Esophagus muscularis mucosa (tissue), 4 donors: ENCODE measurements around the gene PDK2. TPM values are rescaled to one million over a fixed set of nuclear protein-coding genes. Genes with fewer than 3 reads are reported as not detected.

ENCODE experiments used
- DNase-seq: peaks from one replicate; pipeline ENCODE4 v3.0.0-alpha.2; 2017; ENCODE audit errors: extremely low spot score
- H3K27ac ChIP-seq, 4 donors: fragments of 200-600 bp; sonication (generic); replicated peaks in 1 of 4; 1 replicate in 3 of 4; 2 replicates in 1 of 4; pipeline ENCODE4 v1.5.1; 2016 to 2019; ENCODE audit warnings: mild to moderate bottlenecking in 1 of 4
- H3K27me3 ChIP-seq, 4 donors: fragments of 200-600 bp; sonication (generic); one replicate each; pipeline versions ENCODE4 v1.5.1 to v1.6.0; 2016 to 2019
- H3K36me3 ChIP-seq, 4 donors: fragments of 200-600 bp; sonication (generic); one replicate each; pipeline ENCODE4 v1.5.1; 2016 to 2019
- H3K4me1 ChIP-seq, 4 donors: fragments of 200-600 bp; sonication (generic); one replicate each; pipeline ENCODE4 v1.5.1; 2016 to 2019
- H3K4me3 ChIP-seq, 4 donors: fragments of 200-600 bp; sonication (generic); 1 replicate in 2 of 4; 2 replicates in 2 of 4; pipeline ENCODE4 v1.5.1; 2016 to 2019; ENCODE audit warnings: mild to moderate bottlenecking in 4 of 4, moderate library complexity in 1 of 4
- H3K9me3 ChIP-seq, 4 donors: fragments of 200-600 bp; sonication (generic); 1 replicate in 3 of 4; 2 replicates in 1 of 4; pipeline ENCODE4 v1.5.1; 2016 to 2019
- CTCF ChIP-seq, 3 experiments: fragments of 200-600 bp in 2 of 3; fragments of 450-650 bp in 1 of 3; sonication (generic) in 2 of 3; IDR thresholded peaks; one replicate each; pipeline ENCODE4 v1.5.1; 2017 to 2019; ENCODE audit warnings: antibody characterized with exemption in 3 of 3, mild to moderate bottlenecking in 2 of 3, moderate library complexity in 1 of 3
- EP300 ChIP-seq: sonication (generic); formaldehyde crosslinking; IDR thresholded peaks from one replicate; pipeline ENCODE4 v1.6.1; 2017; ENCODE audit warnings: antibody characterized with exemption
- POLR2A ChIP-seq: fragments of 450-650 bp; IDR thresholded peaks from one replicate; pipeline ENCODE4 v1.6.1; 2017; ENCODE audit warnings: antibody characterized with exemption, moderate library complexity, mild to moderate bottlenecking, low read depth
- POLR2AphosphoS5 ChIP-seq, 2 donors: sonication (generic); formaldehyde crosslinking; IDR thresholded peaks; one replicate each; pipeline ENCODE4 v1.6.1; 2017; ENCODE audit warnings: antibody characterized with exemption in 2 of 2
- WGBS: methylation state at CpG from one replicate; pipeline ENCODE4 v1.1.5; 2018; 5-methylcytosine and 5-hydroxymethylcytosine counted together
- intact Hi-C: fragments of 100-400 bp; cut with DNase I; formaldehyde crosslinking; loops from one replicate; pipeline ENCODE4 v1.15.1; 2023
- total RNA-seq, 4 donors: library from RNA; depleted of rRNA; stranded (reverse); fragments of >200 nt; gene quantifications; one replicate each; pipeline versions ENCODE4 v1.1.0 to v1.2.1, GENCODE V29; 2016

PDK2 gene
- total RNA-seq, 4 donors from 2014 or later: 31.6 to 118 (median 61.4) TPM

DNA sequence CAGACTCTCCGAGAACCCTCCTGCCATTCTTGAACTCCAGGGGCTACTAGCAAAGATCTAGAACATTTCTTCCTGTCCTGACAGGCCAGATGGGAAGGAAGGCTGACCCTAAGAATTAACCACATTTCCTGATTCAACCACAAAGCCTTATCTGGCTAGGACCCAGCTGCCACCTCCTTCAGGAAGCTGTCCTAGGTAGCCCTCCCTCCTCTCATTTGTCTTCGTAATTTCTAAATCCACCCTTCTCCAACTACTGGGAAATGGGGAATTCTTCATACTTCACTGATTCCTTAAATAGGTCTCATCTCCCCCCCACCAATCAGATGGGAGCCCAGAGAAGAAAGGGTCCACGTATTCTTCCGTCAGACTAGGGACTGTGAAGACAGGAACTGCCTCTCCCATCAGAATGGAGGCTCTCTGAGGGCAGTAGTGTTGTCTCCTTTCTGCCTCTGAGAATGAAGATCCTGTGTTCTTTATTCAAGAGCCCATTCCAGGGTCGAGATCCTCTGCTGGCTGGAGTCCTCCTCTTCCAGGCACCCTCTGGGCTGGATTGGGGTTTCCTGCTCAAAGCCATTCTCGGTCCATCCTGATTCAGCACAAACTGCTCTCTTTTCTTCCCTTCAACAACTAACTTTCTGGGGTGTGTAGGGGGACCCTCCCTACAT, 32.7 kb downstream of the PDK2 start:
- 70% methylated on average over 6 of the region's 6 CpGs for WGBS
- Histone ChIP-seq H3K27ac (no peak overlapping the region), H3K4me1 (peaks cover 31 to 46% (median 42%) of the 10 kb centered on the region in 4 donors), H3K27me3 (peaks cover 0 to 18% (median 4%) of the 10 kb centered on the region in 4 donors), H3K4me3 (no peak overlapping the region), H3K9me3 (no peaks in the 10 kb centered on the region), H3K36me3 (no peaks in the 10 kb centered on the region)
- intact Hi-C loops: no loop called here
- DNase-seq: no peak
- no peak for TF ChIP-seq CTCF (IDR thresholded peaks at IDR 0.05)
- TF ChIP-seq EP300: no peak
- TF ChIP-seq POLR2AphosphoS5 (IDR thresholded peaks at IDR 0.05): no peak
- no peak for TF ChIP-seq POLR2A

- DNase-seq: no peak
- Histone ChIP-seq H3K4me1 (peaks cover 37 to 47% (median 45%) of the 10 kb centered on the region in 4 donors), H3K4me3 (peak overlapping the region; percentile 54 to 68 (median 60)), H3K9me3 (no peaks in the 10 kb centered on the region), H3K36me3 (no peaks in the 10 kb centered on the region), H3K27me3 (peaks cover 0 to 18% (median 4%) of the 10 kb centered on the region in 4 donors), H3K27ac (peak overlapping the region in 2 of 4 donors; percentile 18 to 28)
- intact Hi-C loops: no loop called here
- TF ChIP-seq POLR2A (no peak), EP300 (no peak), CTCF (IDR thresholded peaks at IDR 0.05) (no peak), POLR2AphosphoS5 (IDR thresholded peaks at IDR 0.05) (no peak)
- WGBS: 34% methylated on average over 29 of the region's 32 CpGs
These were observed 33.5 kb downstream of the PDK2 start for GRCh38 chr17:50128441-50129352.

- peaks cover 0 to 18% (median 4%) of the 10 kb centered on the region in 4 donors for H3K27me3 ChIP-seq
- H3K36me3 ChIP-seq: peaks cover 0 to 5% (median 4%) of the 10 kb centered on the region in 4 donors
- H3K27ac ChIP-seq: peak overlapping the region in 2 of 4 donors; percentile 18 to 28
- H3K9me3 ChIP-seq: no peaks in the 10 kb centered on the region
- intact Hi-C loops: no loop called here
- peaks cover 35 to 49% (median 48%) of the 10 kb centered on the region in 4 donors for H3K4me1 ChIP-seq
- no peak for DNase-seq
- peak overlapping the region; percentile 54 to 68 (median 60) for H3K4me3 ChIP-seq
- WGBS: 3% methylated on average over 6 of the region's 31 CpGs
- no peak for TF ChIP-seq CTCF (IDR thresholded peaks at IDR 0.05)
- no peak for TF ChIP-seq POLR2AphosphoS5 (IDR thresholded peaks at IDR 0.05)
- TF ChIP-seq POLR2A: no peak
- no peak for TF ChIP-seq EP300
These were observed 34.2 kb downstream of the PDK2 start for GRCh38 chr17:50129353-50129727.

DNA sequence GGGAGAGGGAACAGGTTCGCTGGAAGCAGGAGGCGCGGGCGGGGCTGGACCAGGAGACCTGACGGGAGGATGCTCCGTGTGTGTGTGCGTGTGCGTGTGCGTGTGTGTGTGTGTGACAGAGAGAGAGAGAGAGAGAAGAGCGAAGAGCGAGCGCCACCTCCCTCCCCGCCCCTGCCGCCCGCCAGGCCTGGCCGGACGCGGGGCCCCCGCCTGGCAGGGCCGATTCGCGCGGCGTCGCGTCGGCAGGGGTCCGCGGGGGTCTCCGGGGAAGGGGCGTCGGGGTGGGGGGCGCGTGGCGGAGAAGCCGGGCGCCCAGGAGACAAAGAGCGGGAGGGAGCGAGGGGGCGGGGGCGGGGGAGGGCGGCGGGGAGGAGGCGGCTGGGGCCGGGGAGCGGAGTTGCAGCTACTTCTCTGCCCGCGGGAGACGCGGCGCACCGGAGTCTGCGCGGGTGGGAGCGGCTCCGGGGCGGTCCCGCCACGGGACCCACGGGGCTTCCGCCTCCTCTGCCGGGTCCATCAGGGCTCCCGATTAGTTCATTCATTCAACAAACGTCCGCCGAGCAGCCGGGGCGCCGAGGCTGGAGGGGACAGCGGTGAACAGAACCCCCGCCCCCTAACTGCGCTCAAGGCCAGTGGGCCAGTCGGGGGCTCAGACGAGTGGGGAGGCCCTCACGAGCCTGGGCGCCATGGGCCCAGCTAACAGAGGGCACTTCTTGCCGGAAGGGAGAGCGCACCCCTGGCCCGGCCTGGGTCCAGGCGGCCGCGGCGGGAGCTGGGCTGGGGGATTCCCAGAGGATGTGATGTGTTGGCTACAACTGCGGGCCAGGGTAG, 34.8 kb downstream of the PDK2 start, which contains the start of gene SAMD14:
TSS of gene SAMD14 (minus strand) at position 433 of the 831 bp plus-strand sequence. CDS start 5,201 bp downstream, outside the sequence.
- intact Hi-C loops: no loop called here
- H3K36me3 ChIP-seq: peaks cover 3 to 11% (median 10%) of the 10 kb centered on the region in 4 donors
- H3K4me3 ChIP-seq: peak within 1 kb of the TSS; percentile 54 to 68 (median 60)
- peak within 1 kb of the TSS in 2 of 4 donors; percentile 18 to 28 for H3K27ac ChIP-seq
- H3K27me3 ChIP-seq: peaks cover 0 to 18% (median 4%) of the 10 kb centered on the region in 4 donors
- peaks cover 35 to 54% (median 51%) of the 10 kb centered on the region in 4 donors for H3K4me1 ChIP-seq
- H3K9me3 ChIP-seq: no peaks in the 10 kb centered on the region
- 2% methylated on average over 8 of the region's 84 CpGs for WGBS
- DNase-seq: no peak
- TF ChIP-seq POLR2A (no peak), EP300 (no peak), CTCF (IDR thresholded peaks at IDR 0.05) (no peak), POLR2AphosphoS5 (IDR thresholded peaks at IDR 0.05) (no peak)
